NB4 (cell line): ENCODE data around the gene PPP1R12B.
A peak's percentile ranks its signal among the peaks of the same experiment; 100 is the strongest.
"Not testable (repeated sequence)": the region's sequence is repeated elsewhere in the genome, so short reads cannot be mapped to it uniquely, and the experiment has no call there.

ENCODE experiments used
- DNase-seq: peaks from one replicate; pipeline ENCODE4 v3.0.0; 2010; ENCODE audit warnings: low read depth
- H3K4me3 ChIP-seq: one replicate; pipeline ENCODE4 v1.5.1; 2011; ENCODE audit warnings: mild to moderate bottlenecking, low read depth, low read length, moderate library complexity
- CTCF ChIP-seq: IDR thresholded peaks from one replicate; pipeline ENCODE4 v1.5.1; 2012; ENCODE audit warnings: low read depth, low read length
- MYC ChIP-seq: IDR thresholded peaks from 2 replicates; pipeline ENCODE4 v1.6.1; 2011; ENCODE audit warnings: low read depth, low read length
- POLR2A ChIP-seq: IDR thresholded peaks from 2 replicates; pipeline ENCODE4 v1.6.1; 2011; ENCODE audit warnings: mild to moderate bottlenecking; ENCODE audit not compliant: insufficient read length; ENCODE audit errors: extremely low read depth
- TF ChIP-seq, protein P1 (sequence below): IDR thresholded peaks from 2 replicates; pipeline ENCODE4 v1.6.1; 2011; ENCODE audit warnings: low read depth, low read length

PPP1R12B gene

GRCh38 chr1:202623075-202623474, 274.6 kb downstream of the PPP1R12B start:
- no peak overlapping the region for H3K4me3 ChIP-seq
- DNase-seq: peak; percentile 80
- TF ChIP-seq POLR2A (no peak), MYC (no peak), CTCF (no peak)
- TF ChIP-seq, protein P1, sequence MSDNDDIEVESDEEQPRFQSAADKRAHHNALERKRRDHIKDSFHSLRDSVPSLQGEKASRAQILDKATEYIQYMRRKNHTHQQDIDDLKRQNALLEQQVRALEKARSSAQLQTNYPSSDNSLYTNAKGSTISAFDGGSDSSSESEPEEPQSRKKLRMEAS: no peak

GRCh38 chr1:202623476-202623875, 275.0 kb downstream of the PPP1R12B start:
- not testable (repeated sequence) for H3K4me3 ChIP-seq
- DNase-seq: peak; percentile 59

- DNase-seq: no peak
- H3K4me3 ChIP-seq: no peak overlapping the region
- no peak for TF ChIP-seq POLR2A
- TF ChIP-seq CTCF: no peak
- TF ChIP-seq MYC: no peak
- TF ChIP-seq, protein P1: no peak
Measured at GRCh38 chr1:202624088-202624780, 275.7 kb downstream of the PPP1R12B start.

GRCh38 chr1:202624781-202625108, 276.2 kb downstream of the PPP1R12B start:
- TF ChIP-seq POLR2A: no peak
- TF ChIP-seq, protein P1: no peak
- no peak for TF ChIP-seq CTCF
- no peak for TF ChIP-seq MYC
- no peak for DNase-seq
- no peak overlapping the region for H3K4me3 ChIP-seq

DNA sequence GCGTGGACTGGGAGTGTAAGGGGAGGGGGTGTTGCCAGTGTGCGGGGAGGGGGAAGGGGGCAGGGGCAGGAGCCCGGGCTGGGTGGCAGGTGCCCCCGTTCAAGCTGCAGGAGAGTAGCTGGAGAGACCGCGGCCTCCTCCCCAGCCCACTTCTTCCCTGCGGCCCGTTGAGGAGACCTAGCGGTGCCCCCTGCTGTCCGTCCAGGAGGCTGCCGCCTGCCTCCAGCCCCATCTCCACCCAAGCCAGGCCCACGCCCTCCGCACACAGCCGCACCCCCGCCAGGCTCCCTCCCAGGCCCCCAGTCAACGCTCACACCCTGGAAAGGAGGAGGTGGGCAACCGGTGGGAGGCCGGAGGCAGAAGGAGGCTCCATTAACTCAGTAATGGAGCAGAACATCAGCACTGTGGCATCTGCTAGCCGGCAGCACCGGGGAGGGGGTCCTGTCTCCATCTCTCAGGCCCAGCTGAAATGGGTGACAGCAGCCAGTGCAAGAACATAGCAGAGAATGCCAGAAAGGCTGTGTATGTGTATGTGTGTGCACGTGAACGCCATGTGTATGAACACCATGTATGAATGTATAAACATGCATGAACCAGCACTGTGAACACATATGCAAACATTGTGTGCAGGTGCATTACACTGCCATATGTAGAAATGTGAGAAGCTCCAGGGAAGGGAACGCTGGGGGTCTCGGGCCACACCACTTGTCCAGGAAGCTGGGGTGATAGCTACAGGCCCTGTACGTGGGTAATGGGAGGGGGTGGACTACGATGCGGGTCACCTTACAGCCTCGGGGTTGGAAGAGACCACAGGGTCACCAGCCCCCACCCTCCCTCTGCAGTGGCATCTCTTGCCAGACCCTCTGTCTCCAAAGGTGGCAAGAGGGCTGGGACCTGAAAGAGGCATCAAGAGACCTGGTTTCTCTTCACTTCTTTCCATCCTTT, 277.2 kb downstream of the PPP1R12B start:
- H3K4me3 ChIP-seq: no peak overlapping the region
- DNase-seq: peak; percentile 87
- peak; percentile 63 for TF ChIP-seq CTCF
- no peak for TF ChIP-seq MYC
- TF ChIP-seq, protein P1: peak; percentile 33; the same call in 1 of the 2 replicates

GRCh38 chr1:202627036-202627435, 278.5 kb downstream of the PPP1R12B start:
- peak; percentile 72 for DNase-seq
- not testable (repeated sequence) for H3K4me3 ChIP-seq
